Renal cortical epithelial cell (primary cell): ENCODE measurements around the gene PHF3. TPM values are rescaled to one million over a fixed set of nuclear protein-coding genes. Genes with fewer than 3 reads are reported as not detected.
"Not testable (repeated sequence)": the region's sequence is repeated elsewhere in the genome, so short reads cannot be mapped to it uniquely, and the experiment has no call there.

Source experiments
- DNase-seq: peaks from one replicate; pipeline ENCODE4 v3.0.0-alpha.2; 2011; ENCODE audit warnings: low read depth
- total RNA-seq: library from RNA; depleted of rRNA; stranded (reverse); fragments of >200 nt; gene quantifications from 2 replicates; pipeline ENCODE4 v1.2.3, GENCODE V29; 2014

PHF3 gene
- total RNA-seq, 1 donor from 2014 or later, result 78.4 TPM

DNA sequence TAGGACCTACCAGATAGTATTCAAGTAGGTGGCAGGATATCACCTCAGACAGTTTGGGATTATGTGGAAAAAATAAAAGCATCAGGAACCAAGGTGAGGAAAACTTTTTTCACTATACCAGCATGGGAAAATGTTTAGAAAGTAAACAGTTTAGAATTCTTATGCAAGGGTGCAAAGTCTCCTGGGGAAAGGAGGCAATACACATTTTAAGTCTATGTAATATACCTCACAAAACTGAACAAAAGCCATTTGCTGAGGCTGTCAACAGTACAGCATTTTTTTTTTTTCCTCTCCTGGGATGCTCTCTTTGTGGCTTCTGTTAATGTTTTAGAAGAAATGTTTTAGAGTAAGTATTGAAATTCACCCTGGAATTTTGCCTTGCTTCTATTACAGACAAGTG is 73.5 kb downstream of the PHF3 start:
- DNase-seq, result no peak

GRCh38 chr6:63713332-63713731 is 77.7 kb downstream of the PHF3 start:
- DNase-seq, result no peak

DNA sequence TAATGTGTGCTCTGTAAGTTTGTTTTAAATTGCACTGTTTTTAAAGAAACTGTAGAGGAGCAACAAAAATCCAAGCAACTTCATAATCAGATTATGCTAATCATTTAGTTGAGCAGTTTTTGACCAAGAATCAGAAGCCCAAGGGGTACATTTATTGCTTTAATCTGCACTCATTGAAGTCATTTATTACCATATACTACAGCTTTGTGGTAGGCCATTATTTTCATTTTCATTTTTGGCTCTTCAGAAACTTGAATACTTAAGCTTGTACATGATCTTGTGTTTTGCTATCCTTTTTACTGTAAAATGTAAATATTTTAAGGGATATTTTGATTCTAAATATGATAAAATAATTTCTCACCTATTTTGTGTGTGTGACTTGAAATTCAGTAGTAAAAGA is 78.5 kb downstream of the PHF3 start:
- DNase-seq, result no peak

DNA sequence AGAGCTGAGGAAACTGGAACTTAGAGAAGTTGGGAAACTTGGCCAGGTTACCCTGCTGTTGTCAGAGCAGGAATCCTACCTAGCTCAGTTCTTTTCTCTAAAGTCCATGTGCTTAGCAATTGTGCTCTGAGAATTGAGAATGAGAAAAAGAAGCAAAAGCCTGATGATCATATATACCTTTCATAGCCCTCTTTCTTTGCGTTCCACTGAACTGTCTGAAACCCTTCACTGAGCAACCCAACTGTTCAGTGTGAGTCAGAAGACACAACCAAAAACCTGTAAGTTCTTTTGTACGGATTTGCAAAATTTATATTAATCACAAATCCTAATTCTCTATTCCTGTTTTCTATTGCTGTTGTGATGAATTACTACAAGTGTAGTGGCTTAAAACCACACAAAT is 80.6 kb downstream of the PHF3 start:
- no peak for DNase-seq

DNA sequence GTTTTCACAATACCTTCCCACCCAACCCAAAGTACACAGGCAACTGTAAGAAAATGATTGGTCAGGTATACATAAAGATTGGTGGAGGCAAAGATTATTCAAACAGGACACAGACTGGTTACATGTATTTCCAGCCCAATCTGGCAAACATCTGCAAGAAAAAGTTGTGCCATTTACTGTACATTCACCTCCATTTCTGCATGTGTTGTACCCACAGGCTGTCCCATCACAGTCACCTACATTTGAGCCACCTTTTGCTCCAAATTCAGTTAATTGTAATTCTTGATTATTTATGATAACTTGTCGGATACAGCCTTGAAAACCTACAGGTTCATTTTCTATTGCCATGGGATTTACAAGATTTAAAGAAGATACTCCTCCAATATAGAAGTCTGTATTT is 85.6 kb downstream of the PHF3 start:
- DNase-seq, result no peak

GRCh38 chr6:63724721-63725120 is 89.1 kb downstream of the PHF3 start:
- DNase-seq, result peak; percentile 58

GRCh38 chr6:63730311-63730710 is 94.7 kb downstream of the PHF3 start:
- no peak for DNase-seq

DNA sequence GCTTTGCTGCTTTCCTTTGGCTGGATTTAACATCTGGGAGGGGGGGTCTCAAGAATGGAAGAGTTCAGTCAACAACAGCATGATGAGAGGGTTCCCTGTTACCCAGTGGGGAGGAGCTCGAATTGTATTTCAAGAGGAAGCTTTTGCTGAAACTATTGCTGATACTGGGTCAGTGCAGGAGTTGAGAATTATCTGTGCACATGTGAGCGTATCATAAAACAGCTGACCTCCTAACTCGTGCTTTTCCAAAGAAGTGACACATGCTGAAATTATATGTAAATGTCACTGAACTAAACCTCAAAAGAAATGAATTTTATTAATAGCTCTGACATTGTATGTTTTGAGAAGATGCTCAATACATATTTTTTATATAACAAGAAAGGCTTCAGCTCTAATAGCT is 96.3 kb downstream of the PHF3 start:
- DNase-seq, result no peak

DNA sequence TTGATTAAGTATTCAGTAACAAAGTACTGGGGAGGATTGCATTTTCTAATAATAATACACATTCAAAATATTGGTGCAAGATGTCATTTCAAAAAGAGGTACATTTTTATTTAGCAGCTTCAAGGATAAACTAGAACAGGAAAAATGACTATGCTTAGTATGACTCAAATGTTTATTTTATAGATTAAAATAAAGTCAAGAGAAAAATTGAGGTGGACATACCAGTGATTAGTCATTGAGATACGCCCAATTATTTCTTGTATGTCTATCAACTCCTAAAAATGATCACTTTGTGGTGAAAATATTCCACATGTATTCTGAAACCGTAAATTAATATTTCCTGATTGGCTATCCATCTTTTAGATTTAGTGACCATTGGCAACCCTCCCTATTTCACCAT is 96.7 kb downstream of the PHF3 start:
- no peak for DNase-seq

DNA sequence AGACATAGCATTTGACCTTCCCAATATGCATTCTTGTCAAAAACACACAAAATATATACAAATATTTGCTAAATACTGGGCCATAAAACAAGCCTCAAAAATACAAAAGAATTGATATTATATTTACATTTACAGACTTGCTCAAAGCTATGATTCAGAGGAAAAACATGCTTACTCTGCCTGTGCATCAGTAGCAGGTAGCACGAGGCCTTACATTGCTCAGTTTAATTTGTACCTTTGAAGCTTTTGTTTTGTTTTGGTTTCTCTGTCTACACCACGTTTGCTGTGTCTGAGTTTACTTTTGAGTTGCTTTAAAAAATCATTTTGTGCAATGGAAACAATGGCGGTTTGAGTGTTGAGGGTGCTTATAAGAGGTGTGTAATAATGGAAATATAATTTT is 99.3 kb downstream of the PHF3 start:
- no peak for DNase-seq

DNA sequence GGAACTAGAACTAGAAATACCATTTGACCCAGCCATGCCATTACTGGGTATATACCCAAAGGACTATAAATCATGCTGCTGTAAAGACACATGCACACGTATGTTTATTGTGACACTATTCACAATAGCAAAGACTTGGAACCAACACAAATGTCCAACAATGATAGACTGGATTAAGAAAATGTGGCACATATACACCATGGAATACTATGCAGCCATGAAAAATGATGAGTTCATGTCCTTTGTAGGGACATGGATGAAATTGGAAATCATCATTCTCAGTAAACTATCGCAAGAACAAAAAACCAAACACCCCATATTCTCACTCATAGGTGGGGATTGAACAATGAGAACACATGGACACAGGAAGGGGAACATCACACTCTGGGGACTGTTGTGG is 102.6 kb downstream of the PHF3 start:
- DNase-seq, result not testable (repeated sequence)

GRCh38 chr6:63739094-63739687 is 103.6 kb downstream of the PHF3 start:
- DNase-seq, result no peak

GRCh38 chr6:63740709-63741108 is 105.1 kb downstream of the PHF3 start:
- DNase-seq, result peak; percentile 79

DNA sequence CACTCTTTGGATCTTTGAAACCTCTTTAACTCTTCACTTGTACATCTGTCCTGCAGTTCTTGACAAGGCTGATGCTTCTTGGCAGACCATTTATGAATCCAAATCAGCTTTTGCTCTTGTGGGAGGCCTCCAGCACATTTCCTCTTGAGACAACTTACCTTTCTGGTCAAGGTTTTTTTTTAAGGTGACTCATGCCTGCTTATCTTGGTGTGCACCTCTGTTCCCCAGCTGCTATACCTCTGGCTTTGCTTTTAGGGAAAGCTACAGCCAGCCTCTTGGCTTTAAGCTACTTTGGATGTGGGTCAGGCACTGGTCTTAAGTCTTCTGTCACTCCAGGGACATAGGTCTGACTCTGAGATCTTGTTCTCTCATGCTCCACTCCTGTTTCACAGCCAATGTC is 106.5 kb downstream of the PHF3 start:
- peak; percentile 12 for DNase-seq

- no peak for DNase-seq
Observed at GRCh38 chr6:63743691-63744090, 108.1 kb downstream of the PHF3 start.

GRCh38 chr6:63744810-63745209 is 109.2 kb downstream of the PHF3 start:
- no peak for DNase-seq

- DNase-seq, result no peak
Observed at GRCh38 chr6:63745784-63746183, 110.2 kb downstream of the PHF3 start.

GRCh38 chr6:63750400-63750799 is 114.8 kb downstream of the PHF3 start:
- DNase-seq, result no peak

DNA sequence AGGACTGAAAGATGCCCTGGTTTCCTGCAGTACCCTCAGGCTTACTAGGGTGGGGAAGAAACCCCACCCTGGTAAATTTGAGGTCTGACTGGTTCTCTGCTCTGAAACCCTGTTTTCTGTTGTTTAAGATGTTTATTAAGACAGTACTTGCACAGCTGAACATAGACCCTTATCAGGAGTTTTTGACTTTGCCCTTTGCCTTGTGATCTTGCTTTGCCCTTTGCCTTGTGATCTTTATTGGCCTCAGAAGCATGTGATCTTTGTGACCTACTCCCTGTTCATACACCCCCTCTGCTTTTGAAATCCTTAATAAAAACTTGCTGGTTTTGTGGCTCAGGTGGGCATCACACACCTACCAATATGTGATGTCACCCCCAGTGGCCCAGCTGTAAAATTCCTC is 121.7 kb downstream of the PHF3 start:
- DNase-seq, result not testable (repeated sequence)

DNA sequence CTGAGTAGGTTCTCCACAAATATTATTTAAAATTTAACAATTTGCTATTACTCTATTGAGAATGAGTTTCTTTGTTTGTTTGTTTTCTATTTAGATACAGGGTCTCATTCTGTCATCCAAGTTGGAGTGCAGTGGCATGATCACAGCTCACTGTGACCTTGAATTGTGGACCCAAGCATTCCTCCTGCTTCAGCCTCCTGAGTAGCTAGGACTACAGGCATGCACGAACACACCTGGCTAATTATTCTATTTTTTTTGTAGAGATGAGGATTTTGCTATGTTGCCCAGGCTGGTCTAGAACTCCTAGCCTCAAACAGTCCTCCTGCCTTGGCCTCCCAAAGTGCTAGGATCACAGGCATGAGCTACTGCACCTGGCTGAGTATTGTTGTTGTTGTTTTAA is 122.2 kb downstream of the PHF3 start:
- no peak for DNase-seq

GRCh38 chr6:63759605-63760105 is 124.1 kb downstream of the PHF3 start:
- no peak for DNase-seq

DNA sequence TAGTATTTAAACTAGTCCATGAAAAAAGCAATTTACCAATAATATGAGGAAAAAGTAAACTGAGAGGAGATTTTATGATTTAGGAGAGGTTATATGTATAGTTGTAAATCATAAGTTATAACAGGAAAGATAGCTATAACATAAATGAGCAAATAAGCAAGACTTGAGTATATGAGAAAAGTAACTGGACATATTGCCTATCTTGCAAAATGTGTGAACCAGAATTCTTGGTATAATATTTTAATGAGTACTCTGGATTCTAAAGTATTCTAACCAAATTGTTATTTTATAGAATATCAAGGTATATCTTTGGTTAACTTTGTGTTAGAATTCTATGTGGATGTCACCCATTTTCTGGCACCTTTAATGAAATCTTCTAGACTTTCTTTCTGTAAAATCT is 124.6 kb downstream of the PHF3 start:
- DNase-seq, result no peak

GRCh38 chr6:63764318-63764916 is 128.8 kb downstream of the PHF3 start:
- peak; percentile 47 for DNase-seq
